Activated CD8-positive, alpha-beta memory T cell treated with anti-CD3 and anti-CD28 coated beads, Interleukin-2, amount 10 ng/mL, durations not matched to agents 7 days and 5 days (primary cell): Measurements from ENCODE around the gene BTN3A1. TPM values are rescaled to one million over a fixed set of nuclear protein-coding genes. Genes with fewer than 3 reads are reported as not detected.
"Not testable (repeated sequence)": the region's sequence is repeated elsewhere in the genome, so short reads cannot be mapped to it uniquely, and the experiment has no call there.

Source experiments
- ATAC-seq: fragments of 150-1000 bp; cut with Tn5 transposase; one replicate; pipeline ENCODE4 v1.10.0; 2021; ENCODE audit warnings: moderate library complexity
- CTCF ChIA-PET: fragments of 350-600 bp; sonication (Branson Sonifier 250); formaldehyde crosslinking; loops from one replicate; lab custom pipeline; 2021; ENCODE audit warnings: antibody characterized with exemption; lab: Charles Lee
- DNase-seq: peaks from one replicate; pipeline ENCODE4 v3.0.0-alpha.2; 2020
- H3K27ac Mint-ChIP-seq: one replicate; pipeline ENCODE4 v1.8.0; 2021; ENCODE audit warnings: mild to moderate bottlenecking, mixed read lengths
- H3K27me3 Mint-ChIP-seq: one replicate; pipeline ENCODE4 v1.8.0; 2021; ENCODE audit warnings: mixed read lengths
- H3K36me3 Mint-ChIP-seq: one replicate; pipeline ENCODE4 v1.8.0; 2021; ENCODE audit warnings: mild to moderate bottlenecking, mixed read lengths
- H3K4me1 Mint-ChIP-seq: one replicate; pipeline ENCODE4 v1.8.0; 2021; ENCODE audit warnings: mixed read lengths
- H3K4me3 Mint-ChIP-seq: one replicate; pipeline ENCODE4 v1.8.0; 2021; ENCODE audit warnings: mild to moderate bottlenecking, moderate library complexity, mixed read lengths
- H3K9me3 Mint-ChIP-seq: one replicate; pipeline ENCODE4 v1.8.0; 2022; ENCODE audit warnings: low read depth, mixed read lengths
- total RNA-seq, 2 experiments: library from RNA; stranded (reverse); gene quantifications; one replicate each; pipeline ENCODE4 v1.2.3, GENCODE V29; 2021

The BTN3A1 gene
- total RNA-seq, 2 experiments from 2014 or later, result 47.6 to 64.7 TPM

DNA sequence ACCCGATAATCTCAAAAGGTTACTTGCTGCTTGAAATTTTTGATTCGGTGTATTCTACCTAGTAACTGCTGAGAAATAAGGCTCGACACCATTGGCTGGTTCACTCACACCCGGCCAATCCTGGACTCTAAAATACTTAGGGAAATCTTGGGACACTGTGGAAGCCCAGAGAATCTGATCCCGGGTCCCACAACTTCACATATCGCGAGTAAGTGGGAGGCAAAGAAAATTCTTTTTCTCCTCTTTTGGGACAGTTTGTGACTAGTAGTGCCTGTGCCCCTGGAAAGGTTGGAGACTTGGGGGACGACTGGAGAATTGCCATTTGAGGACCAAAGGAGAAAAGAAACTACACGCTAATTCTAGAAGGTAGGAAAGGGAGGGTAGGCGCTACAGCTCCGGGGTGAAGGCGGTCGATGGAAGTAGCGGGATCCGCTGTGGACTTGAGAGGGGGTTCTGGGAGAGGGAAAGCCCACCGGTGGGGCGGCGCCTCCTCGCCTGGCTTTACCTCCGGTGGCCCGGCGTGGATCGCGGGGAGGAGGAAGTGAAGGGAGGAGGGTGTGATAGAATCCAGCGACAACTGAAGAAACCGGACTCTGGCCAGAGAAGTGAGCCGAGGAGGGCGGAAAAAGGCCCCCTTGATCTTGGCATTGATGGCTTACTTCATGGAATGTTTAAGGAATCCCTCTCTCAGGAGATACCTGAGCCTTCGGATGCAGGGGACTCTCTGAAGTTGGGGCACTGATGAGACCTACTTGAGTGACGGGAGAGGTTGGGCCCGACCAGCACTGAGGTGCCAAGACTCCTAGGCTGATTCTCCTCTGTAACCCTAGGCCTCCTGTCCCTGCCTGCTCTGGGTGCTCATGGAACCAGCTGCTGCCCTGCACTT lies 19.4 kb downstream of the BTN3A1 start:
- ATAC-seq, result peak; percentile 97
- CTCF ChIA-PET, result interaction anchor here (0.7 to 1.6 kb wide), 3 partner anchors 14 to 111 kb away, joined by 3 to 4 read pairs (median 3); no protein-coding TSS in a partner anchor
- Mint-ChIP-seq H3K27me3 (no peaks in the 10 kb centered on the region), H3K4me1 (peaks cover 31% of the 10 kb centered on the region), H3K4me3 (no peak overlapping the region), H3K36me3 (peaks cover 34% of the 10 kb centered on the region), H3K9me3 (peaks cover 11% of the 10 kb centered on the region), H3K27ac (no peak overlapping the region)
- DNase-seq, result peak; percentile 69

DNA sequence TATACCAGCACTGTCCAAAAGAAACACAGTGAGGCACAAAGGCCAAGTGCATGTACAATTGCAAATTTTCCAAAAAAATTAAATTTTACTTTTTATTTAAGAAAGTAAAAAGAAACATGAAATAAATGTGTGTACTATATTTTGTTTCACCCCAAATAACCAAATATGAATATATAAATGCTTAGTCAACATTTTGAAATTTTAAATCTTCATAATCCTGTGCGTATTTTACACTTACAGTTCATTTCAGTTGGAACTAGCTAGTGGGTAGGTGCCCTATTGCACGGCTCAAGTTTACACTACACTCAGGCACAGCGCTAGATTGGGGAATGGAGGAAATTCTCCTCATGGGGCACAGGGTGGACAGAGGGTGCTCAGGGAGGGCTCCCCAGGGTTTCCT lies 20.3 kb downstream of the BTN3A1 start:
- no peak overlapping the region for H3K27ac Mint-ChIP-seq
- CTCF ChIA-PET, result no interaction called here

DNA sequence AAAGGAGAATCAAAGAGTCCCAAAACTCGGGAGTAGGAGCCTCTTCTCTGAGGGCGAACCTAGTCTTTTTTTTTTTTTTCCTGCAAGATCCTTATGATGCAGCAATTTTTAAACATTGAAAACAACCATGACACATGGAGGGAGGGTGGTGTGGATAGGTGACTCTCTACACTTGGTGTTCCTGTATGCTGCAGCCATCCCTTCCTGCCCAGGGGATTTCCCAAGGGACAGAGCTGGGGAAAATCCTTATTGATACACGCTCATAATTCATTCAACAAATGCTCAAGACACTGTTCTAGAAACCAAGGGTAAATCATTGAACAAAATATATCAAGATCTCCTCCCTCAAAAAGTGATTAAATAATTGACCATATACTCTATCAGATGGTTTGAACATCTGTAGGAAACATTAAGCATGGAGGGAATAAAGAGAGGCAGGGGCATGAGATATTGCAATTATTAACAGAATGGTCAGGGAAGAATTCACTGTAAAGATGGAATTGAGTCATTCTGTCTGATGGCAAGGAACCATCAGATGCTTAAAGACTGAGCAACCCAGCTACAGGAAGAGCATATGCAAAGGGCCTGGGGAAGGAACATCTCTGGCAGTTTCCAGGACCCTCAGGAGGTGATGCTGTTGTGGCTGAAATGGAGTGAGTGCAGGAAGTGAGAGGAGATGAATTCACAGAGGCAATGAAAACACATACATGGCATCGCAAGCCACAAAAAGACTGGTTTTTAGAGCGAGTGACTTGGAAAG lies 24.8 kb downstream of the BTN3A1 start:
- H3K27me3 Mint-ChIP-seq, result no peaks in the 10 kb centered on the region
- no peak for DNase-seq
- H3K9me3 Mint-ChIP-seq, result no peaks in the 10 kb centered on the region
- CTCF ChIA-PET, result no interaction called here
- H3K27ac Mint-ChIP-seq, result no peak overlapping the region
- H3K36me3 Mint-ChIP-seq, result peaks cover 36% of the 10 kb centered on the region
- no peak for ATAC-seq
- H3K4me1 Mint-ChIP-seq, result peaks cover 37% of the 10 kb centered on the region
- H3K4me3 Mint-ChIP-seq, result no peak overlapping the region

More for the DNA sequence above, 20.3 kb downstream of the BTN3A1 start:
- H3K36me3 Mint-ChIP-seq, result peaks cover 37% of the 10 kb centered on the region
- no peak overlapping the region for H3K4me3 Mint-ChIP-seq
- ATAC-seq (no peak), DNase-seq (no peak)
- peaks cover 7% of the 10 kb centered on the region for H3K9me3 Mint-ChIP-seq
- no peaks in the 10 kb centered on the region for H3K27me3 Mint-ChIP-seq
- peaks cover 38% of the 10 kb centered on the region for H3K4me1 Mint-ChIP-seq

DNA sequence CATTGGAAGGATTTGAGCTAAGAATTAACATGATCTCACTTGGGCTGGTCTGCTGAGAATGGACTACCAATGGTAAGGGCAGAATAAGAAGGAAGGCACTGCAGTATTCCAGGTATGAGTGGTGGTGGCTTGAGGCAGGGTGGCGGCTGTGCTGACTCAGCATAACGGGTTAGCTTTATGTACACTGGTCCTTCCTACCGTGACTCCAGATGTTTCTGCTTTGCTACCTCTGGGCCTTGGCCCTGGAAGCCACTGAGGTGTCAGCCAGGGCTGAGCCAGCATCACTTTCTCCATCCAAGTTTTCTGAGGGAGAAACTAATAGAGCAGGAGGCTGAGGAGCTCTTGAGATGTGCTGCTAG lies 25.4 kb downstream of the BTN3A1 start:
- Mint-ChIP-seq H3K27me3 (no peaks in the 10 kb centered on the region), H3K27ac (no peak overlapping the region), H3K4me3 (no peak overlapping the region), H3K9me3 (no peaks in the 10 kb centered on the region), H3K4me1 (peaks cover 33% of the 10 kb centered on the region), H3K36me3 (peaks cover 38% of the 10 kb centered on the region)
- ATAC-seq (no peak), DNase-seq (no peak)
- CTCF ChIA-PET, result no interaction called here

DNA sequence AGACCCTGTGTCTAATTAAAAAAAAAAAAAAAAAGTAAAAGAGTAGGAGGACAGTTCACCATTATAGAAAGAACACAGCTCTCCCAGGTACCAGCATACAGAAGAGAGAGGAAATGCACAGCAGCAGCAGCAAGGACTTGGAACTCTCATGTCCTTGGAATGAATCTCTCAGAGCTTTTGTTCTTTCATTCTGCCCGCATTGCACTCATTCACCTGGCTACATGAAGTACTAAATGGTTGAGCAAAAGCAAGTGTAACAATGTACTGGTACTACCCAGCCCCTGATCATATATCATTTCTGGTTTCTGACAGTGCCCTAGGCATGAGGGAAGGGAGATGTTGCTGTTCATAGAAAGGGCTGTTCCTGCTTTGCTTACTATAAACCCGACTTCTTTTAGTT lies 26.1 kb downstream of the BTN3A1 start:
- CTCF ChIA-PET, result no interaction called here
- peaks cover 35% of the 10 kb centered on the region for H3K36me3 Mint-ChIP-seq
- H3K4me1 Mint-ChIP-seq, result peaks cover 30% of the 10 kb centered on the region
- DNase-seq (no peak), ATAC-seq (no peak)
- no peak overlapping the region for H3K4me3 Mint-ChIP-seq
- no peaks in the 10 kb centered on the region for H3K27me3 Mint-ChIP-seq
- no peak overlapping the region for H3K27ac Mint-ChIP-seq
- no peaks in the 10 kb centered on the region for H3K9me3 Mint-ChIP-seq

DNA sequence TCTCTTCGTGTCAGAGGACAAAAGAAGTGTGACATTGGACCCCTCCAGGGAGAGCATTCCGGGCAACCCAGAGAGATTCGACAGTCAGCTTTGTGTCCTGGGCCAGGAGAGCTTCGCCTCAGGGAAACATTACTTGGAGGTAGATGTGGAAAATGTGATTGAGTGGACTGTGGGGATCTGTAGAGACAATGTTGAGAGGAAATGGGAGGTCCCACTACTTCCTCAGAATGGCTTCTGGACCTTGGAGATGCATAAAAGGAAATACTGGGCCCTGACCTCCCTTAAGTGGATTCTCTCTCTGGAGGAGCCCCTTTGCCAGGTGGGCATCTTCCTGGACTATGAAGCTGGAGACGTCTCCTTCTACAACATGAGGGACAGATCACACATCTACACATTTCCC lies 28.7 kb downstream of the BTN3A1 start:
- H3K36me3 Mint-ChIP-seq, result peaks cover 34% of the 10 kb centered on the region
- H3K4me1 Mint-ChIP-seq, result peaks cover 10% of the 10 kb centered on the region
- no peak overlapping the region for H3K4me3 Mint-ChIP-seq
- DNase-seq (no peak), ATAC-seq (no peak)
- H3K27me3 Mint-ChIP-seq, result no peaks in the 10 kb centered on the region
- CTCF ChIA-PET, result interaction anchor here (1.3 kb wide), 1 partner anchor 90 kb away, joined by 3 read pairs; no protein-coding TSS in a partner anchor
- H3K27ac Mint-ChIP-seq, result no peak overlapping the region
- peaks cover 6% of the 10 kb centered on the region for H3K9me3 Mint-ChIP-seq

DNA sequence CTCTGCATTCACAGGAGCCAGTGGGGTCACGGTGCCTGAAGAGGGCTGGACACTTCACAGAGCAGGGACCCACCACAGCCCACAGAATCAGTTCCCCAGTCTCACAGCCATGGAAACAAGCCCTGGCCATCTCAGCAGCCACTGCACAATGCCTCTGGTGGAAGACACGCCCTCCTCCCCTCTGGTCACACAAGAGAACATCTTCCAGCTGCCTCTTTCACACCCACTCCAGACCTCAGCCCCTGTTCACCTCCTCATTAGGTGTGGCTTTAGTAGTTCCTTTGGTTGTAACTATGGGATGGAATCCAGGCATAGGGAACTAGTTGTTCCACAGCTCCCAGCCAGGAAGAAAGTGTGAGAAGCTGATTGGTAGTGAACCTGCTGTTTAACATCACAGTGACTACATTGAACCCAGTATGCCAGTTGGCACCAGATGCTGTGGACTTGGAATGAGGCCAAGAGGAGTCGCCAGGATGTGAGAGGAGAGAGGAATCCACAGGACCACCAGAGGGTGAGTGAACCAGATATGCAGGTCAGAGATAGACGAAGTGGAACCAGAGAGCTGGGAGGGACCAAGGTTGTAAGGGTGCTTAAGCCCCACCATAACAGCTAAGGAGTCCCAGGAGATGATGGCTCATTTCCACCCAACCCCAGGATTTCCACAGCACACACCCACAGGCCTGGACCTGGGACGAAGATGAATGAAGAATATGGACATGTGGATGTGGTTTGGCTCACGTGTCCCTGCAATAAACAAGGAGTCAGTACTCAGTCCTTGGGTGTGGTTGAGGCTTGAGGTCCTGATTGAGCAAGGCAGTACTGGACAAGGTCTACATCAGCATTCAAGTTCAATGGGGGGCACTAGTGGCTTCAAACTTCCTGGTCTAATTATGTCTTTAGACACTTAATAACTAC lies 29.4 kb downstream of the BTN3A1 start:
- Mint-ChIP-seq H3K4me1 (peaks cover 8% of the 10 kb centered on the region), H3K36me3 (peaks cover 31% of the 10 kb centered on the region), H3K27ac (no peak overlapping the region), H3K27me3 (no peaks in the 10 kb centered on the region), H3K9me3 (peaks cover 6% of the 10 kb centered on the region), H3K4me3 (no peak overlapping the region)
- no peak for DNase-seq
- CTCF ChIA-PET, result interaction anchor here (1.3 kb wide), 1 partner anchor 90 kb away, joined by 3 read pairs; no protein-coding TSS in a partner anchor
- ATAC-seq, result no peak

DNA sequence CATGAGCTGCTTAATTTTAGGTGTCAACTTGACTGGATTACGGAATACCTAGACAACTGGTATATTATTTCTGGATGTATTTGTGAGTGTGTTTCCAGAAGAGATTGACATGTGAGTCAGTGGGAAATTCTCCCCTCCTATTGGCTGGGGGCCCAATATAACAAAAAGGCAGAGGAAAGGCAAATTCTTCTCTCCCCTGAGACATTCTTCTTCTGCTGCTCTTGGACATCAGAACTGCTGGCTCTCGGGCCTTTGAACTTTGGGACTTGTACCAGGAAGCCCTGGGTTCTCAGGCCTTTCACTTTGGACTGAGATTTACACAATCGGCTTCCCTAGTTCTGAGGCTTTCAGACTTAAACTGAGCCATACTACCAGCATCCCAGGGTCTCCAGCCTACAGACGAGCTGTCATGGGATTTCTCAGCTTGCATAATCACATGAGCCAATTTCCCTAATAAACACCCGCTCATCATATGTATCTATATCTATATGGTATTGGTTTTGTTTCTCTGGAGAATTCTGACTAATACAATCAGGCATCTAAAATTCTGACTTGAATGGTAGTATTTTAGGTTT lies 30.6 kb downstream of the BTN3A1 start:
- peaks cover 6% of the 10 kb centered on the region for H3K9me3 Mint-ChIP-seq
- no peak overlapping the region for H3K4me3 Mint-ChIP-seq
- ATAC-seq (no peak), DNase-seq (no peak)
- H3K27ac Mint-ChIP-seq, result no peak overlapping the region
- CTCF ChIA-PET, result no interaction called here
- peaks cover 24% of the 10 kb centered on the region for H3K36me3 Mint-ChIP-seq
- H3K4me1 Mint-ChIP-seq, result no peaks in the 10 kb centered on the region
- no peaks in the 10 kb centered on the region for H3K27me3 Mint-ChIP-seq

DNA sequence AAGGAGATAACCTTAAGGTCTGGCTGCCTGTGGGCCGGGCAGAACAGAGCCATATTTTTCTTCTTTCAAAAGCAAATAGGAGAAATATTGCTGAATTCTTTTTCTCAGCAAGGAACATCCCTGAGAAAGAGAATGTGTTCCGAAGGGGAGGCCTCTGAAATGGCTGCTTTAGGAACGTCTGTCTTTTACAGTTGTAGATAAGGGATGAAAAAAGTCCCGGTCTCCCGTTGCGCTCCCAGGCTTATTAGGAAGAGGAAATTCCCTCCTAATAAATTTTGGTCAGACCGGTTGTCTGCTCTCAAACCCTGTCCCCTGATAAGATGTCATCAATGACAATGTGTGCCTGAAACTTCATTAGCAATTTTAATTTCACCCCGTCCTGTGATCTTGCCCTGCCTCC lies 31.6 kb downstream of the BTN3A1 start:
- ATAC-seq, H3K9me3 Mint-ChIP-seq, DNase-seq, H3K27me3 Mint-ChIP-seq, H3K4me3 Mint-ChIP-seq, H3K4me1 Mint-ChIP-seq, H3K27ac Mint-ChIP-seq: not testable (repeated sequence)
- peaks cover 22% of the 10 kb centered on the region for H3K36me3 Mint-ChIP-seq
- CTCF ChIA-PET, result interaction anchor here (1.5 kb wide), 1 partner anchor 12 kb away, joined by 4 read pairs; no protein-coding TSS in a partner anchor

DNA sequence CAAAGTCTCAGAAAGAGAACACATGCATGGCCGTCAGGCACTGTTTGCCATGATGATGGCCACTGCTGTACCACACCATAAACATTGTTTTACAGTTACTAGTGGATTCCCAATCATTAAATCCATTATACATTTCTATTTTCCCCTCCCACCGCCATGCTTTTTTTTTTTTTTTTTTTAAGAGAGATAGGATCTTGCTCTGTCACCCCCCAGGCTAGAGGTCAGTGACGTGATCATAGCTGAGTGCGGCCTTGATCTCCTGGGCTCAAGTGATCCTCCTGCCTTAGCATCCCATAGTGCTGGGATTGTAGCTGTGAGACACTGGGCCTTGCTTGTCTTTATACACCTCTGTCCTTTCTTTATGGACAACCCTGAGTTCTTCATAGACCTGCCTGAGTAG lies 33.9 kb downstream of the BTN3A1 start:
- peaks cover 22% of the 10 kb centered on the region for H3K36me3 Mint-ChIP-seq

DNA sequence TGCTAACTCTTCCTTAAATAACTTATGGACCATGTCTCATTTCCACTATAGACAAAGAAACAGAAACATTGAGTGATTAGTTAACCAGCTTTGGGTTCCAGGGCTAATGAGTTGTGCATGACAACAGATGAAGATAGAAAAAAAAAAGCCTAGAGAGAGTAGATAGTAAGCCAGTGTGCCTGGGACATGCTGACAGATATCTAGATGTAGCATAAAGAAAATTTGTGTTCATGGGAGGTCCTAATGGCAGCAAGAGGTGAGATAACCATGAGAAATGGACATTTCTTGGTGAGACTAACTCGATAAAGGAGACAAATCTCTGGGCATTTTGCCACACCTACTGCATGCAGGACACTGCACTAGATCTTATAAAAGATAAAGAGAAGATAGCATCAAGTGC lies 35.5 kb downstream of the BTN3A1 start:
- H3K9me3 Mint-ChIP-seq, result peaks cover 6% of the 10 kb centered on the region
- H3K4me1 Mint-ChIP-seq, result peaks cover 22% of the 10 kb centered on the region
- H3K27me3 Mint-ChIP-seq, result no peaks in the 10 kb centered on the region
- H3K4me3 Mint-ChIP-seq, result no peak overlapping the region
- H3K36me3 Mint-ChIP-seq, result peaks cover 17% of the 10 kb centered on the region
- CTCF ChIA-PET, result no interaction called here
- DNase-seq, result no peak
- ATAC-seq, result no peak
- no peak overlapping the region for H3K27ac Mint-ChIP-seq

More for the DNA sequence above, 33.9 kb downstream of the BTN3A1 start:
- DNase-seq (no peak), ATAC-seq (no peak)
- Mint-ChIP-seq H3K9me3 (peaks cover 6% of the 10 kb centered on the region), H3K4me1 (peaks cover 14% of the 10 kb centered on the region), H3K27ac (no peak overlapping the region), H3K4me3 (no peak overlapping the region), H3K27me3 (no peaks in the 10 kb centered on the region)
- CTCF ChIA-PET, result no interaction called here

DNA sequence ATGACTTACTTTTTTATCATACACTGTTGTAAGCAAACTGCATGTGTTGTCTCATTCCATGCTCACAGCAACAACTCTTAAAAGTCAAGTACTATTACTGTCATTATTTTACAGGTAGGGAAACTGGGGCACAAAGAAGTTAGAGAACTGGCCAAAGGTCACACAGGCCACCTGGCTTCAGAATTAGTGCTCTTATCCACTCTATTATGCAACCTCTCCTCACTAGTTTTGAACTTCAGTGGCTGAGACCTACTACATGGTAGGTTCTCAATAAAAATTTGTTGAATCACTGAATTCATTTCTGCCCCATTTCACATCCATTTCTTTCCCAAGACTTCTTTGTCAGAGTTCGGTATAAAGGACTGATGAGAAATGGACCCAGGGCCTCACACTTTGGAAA lies 35.9 kb downstream of the BTN3A1 start:
- Mint-ChIP-seq H3K27me3 (no peaks in the 10 kb centered on the region), H3K9me3 (peaks cover 6% of the 10 kb centered on the region), H3K36me3 (peaks cover 17% of the 10 kb centered on the region), H3K4me3 (no peak overlapping the region), H3K4me1 (peaks cover 25% of the 10 kb centered on the region), H3K27ac (no peak overlapping the region)
- DNase-seq (no peak), ATAC-seq (no peak)
- CTCF ChIA-PET, result no interaction called here
